HG03432 (cell line): Measurements from ENCODE around the gene OGFOD2.

ENCODE experiments used
- ATAC-seq: cut with Tn5 transposase; IDR thresholded peaks from one replicate; pipeline ENCODE4 v1.9.1; 2021; ENCODE audit warnings: mild to moderate bottlenecking, moderate library complexity; ENCODE audit not compliant: unreplicated experiment

Gene OGFOD2

DNA sequence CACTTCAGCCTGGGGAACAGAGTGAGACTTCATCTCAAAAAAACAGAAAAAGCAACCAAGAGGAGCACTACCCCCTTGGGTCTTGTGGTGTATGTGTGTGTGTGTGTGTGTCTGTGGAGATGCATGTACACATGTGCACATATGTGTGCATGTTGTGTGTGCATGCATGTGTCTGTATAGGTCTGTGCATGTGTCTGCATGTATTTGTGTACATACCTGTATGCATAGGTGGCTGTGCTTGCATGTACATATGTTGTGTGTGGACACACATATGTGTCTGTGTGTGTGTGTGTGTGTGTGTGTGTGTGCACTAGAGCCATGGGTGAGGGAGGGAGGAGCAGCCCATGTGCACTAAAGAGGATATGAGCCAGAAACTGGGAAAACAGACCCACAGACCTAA lies 54.5 kb downstream of the OGFOD2 start:
- ATAC-seq, result no peak
